ENCODE results near the gene COPS4.
A peak's percentile ranks its signal among the peaks of the same experiment; 100 is the strongest.
"Not testable (repeated sequence)": the region's sequence is repeated elsewhere in the genome, so short reads cannot be mapped to it uniquely, and the experiment has no call there.

The COPS4 gene

GRCh38 chr4:83024233-83024632 is 10.8 kb upstream of the COPS4 start:
- DNase-seq, result no peak

- DNase-seq, result no peak
These were observed 9.4 kb upstream of the COPS4 start for GRCh38 chr4:83025563-83025962.

DNA sequence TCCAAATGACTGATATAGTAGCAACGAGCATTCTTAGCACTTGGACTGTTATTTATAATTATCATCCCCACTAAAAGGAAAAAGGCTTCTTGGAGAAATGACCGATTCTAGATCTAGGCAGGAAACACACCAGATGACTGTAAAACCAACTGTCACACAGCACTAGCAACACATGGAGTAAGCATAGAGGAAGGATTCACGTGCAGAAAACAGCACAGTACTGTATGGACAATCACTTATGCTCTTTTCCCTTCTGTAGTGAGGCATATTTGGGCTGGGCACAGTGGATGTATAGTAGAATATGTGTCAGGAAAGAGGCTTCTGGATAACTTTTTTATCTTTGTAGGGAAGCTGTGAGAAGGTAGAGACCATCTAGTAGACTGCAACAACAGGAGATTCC is 6.0 kb upstream of the COPS4 start:
- DNase-seq, result no peak

DNA sequence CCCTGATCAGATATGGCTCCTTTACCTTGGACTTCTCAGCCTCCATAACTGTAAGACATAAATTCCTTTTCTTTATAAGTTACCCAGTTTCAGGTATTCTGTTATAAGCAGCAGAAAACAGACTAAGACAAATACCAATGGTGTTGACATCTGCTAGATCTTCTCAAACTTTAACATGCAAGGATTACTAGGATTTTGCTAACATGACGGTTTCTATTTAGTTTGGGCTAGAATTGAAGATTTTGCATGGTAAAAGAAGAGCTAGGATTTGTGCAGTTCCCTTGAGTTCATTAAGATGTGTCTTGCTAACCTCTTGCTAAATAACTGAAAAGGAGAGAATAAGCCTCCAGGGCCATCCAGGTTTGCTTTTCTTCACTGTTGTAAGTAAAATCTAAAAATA is 5.3 kb upstream of the COPS4 start:
- no peak for DNase-seq

GRCh38 chr4:83036991-83037665 is 2.1 kb downstream of the COPS4 start:
- DNase-seq, result no peak

GRCh38 chr4:83040269-83040668 is 5.3 kb downstream of the COPS4 start:
- DNase-seq, result no peak

- DNase-seq, result not testable (repeated sequence)
These were observed 8.2 kb downstream of the COPS4 start for GRCh38 chr4:83043157-83043556.

DNA sequence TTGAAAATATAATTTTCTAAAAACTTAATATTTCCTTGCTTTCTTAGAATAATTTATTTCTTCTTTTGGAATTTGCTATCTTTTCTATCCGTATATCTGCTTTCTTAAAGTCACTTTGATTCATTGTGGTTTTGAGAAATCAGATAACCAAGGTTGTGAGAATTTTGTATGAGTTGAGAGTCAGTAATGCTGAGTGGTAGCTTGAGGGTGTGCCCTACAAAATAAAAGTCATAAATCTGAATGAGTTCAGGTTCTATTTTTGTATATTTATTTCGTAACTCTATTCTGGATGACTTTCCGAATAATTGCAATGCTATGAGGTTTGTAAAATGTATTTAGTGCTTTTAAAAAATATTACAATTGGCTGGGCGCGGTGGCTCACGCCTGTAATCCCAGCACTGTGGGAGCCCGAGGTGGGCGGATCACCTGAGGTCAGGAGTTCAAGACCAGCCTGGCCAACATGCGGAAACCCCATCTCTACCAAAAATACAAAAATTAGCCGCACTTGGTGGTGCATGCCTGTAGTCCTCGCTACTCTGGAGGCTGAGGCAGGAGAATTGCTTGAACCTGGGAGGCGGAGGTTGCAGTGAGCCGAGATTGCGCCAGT is 8.9 kb downstream of the COPS4 start:
- DNase-seq, result no peak

DNA sequence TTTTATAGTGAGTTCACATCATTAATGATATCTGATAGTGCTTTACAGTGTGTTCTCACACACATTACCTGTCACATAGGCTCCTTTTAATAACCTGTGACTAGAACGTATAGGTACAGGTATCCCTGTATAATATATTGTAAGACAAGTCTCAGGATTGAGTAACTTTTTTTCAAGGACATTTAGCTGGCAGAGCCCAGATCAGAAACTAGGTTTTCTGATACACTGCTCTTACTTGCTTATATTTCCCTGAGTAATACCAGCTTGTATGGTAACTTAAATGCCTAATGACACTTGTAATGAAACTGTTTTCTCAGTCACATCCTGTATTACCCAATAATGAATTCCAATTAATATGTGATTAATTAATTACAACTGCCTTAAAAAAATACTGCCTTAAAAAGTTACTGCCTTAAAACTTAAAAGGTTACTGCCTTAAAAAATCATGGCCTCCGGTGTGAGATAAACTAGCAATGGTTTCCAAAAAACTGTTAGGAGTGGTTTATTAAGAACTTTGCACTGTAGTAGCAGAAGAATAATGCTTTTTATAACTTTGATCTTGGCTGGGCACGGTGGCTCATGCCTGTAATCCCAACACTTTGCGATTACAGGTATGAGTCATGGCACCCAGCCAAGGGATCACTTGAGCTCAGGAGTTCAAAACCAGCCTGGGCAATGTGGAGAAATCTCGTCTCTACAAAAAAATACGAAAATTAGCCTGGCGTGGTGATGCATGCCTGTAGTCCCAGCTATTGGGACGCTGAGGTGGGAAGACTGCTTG is 11.9 kb downstream of the COPS4 start:
- no peak for DNase-seq

- not testable (repeated sequence) for DNase-seq
These were observed 13.8 kb downstream of the COPS4 start for GRCh38 chr4:83048781-83049180.

- no peak for DNase-seq
These were observed 19.9 kb downstream of the COPS4 start for GRCh38 chr4:83054928-83055327.

DNA sequence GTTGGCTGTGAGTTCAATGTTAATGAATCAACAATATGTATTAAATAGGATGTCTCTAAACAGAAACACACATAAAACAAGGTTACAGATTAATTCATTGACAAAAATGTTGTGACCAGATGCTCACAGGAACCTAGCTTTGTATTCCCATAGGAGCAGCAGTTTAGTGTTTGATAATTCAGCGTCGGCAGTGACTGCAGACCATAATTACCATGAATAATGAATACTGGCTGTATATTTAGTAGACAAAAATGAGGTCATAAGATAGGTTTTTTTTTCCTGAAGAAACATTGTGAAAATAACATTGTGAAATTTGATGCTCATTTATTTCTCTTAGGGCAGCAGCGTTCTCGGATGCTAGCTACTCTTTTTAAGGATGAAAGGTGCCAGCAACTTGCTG is 27.8 kb downstream of the COPS4 start:
- DNase-seq, result peak in 1 of 2 experiments; percentile 72

DNA sequence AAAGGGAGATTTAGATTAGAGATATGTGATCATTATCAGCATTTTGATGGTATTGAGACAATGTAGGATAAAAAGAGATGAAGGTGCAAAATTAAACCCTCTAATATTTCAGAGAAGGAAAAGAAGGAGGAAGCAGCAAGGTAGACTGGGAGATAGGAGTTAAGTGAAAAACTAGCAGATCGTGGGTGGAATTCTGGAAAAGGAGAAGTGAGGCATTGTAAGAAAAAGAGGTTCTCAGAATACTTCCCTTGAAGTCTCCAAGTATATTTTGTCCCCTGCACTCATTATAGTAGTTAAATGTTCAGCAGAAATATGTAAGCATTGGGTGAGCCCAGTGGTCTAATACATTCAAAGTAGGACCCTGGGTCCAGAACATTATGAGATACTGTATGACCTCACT is 30.3 kb downstream of the COPS4 start:
- DNase-seq, result no peak

DNA sequence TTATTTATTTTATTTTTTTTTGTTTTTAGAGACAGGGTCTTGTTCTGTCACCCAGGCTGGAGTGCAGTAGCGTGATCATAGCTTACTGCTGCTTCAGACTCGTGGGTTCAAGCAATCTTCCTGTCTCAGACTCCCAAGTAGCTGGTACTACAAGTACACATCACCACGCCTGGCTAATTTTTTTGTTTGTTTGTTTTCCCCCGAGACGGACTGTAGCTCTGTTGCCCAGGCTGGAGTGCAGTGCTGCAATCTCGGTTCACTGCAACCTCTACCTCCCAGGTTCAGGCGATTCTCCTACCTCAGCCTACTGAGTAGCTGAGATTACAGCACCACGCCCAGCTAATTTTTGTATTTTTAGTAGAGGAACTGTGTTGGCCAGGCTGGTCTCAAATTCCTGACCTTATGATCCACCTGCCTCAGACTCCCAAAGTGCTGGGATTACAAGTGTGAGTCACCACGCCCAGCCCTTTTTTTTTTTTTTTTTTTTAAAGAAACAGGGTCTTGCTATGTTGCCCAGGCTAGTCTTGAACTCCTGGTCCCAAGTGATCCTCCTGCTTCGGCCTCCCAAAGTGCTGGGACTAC is 32.2 kb downstream of the COPS4 start:
- no peak for DNase-seq

DNA sequence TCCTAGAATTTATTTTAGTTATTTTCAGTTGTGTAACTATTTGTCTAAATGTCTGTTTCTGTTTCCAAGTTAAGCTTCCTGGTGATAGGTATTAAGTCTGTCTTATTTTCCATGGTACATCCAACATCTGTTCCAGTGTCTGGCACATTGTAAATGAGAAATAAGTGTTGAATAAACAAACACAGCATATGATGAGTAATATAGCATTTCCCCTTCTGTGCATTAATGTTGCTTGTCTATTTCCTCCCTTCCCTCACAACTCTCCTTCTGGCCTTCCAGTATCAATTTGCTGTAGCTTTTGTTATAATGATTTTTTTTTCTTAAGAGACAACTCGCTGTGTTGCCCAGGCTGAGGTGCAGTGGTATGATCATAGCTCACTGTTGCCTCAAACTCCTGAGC is 36.1 kb downstream of the COPS4 start:
- no peak for DNase-seq

DNA sequence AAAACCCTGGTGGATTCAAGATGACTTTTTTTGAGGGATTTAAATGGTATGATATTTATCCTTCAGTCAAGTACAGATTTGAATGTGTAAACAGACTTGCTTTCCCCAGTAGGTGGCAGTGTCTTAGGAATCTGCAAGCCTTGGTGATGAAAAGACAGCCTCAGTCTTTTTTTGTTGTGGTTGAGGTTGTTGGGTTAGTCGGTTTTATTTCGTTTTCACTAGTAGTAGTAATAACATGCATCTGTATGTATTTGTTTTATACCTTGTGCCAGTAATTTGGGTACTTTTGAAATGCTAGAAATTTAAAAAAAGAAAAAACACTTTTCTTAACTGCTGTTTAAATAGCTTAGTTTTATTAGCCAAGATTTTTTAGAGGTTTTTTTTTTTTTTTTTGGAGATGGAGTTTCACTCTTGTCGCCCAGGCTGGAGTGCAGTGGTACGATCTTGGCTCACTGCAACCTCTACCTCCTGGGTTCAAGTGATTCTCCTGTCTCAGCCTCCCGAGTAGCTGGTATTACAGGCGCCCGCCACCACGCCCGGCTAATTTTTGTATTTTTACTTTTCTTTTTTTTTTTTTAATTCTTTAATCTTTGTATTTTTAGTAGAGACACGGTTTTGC is 39.2 kb downstream of the COPS4 start:
- DNase-seq, result peak; percentile 13 to 55

GRCh38 chr4:83074783-83075182 is 39.8 kb downstream of the COPS4 start:
- not testable (repeated sequence) for DNase-seq

DNA sequence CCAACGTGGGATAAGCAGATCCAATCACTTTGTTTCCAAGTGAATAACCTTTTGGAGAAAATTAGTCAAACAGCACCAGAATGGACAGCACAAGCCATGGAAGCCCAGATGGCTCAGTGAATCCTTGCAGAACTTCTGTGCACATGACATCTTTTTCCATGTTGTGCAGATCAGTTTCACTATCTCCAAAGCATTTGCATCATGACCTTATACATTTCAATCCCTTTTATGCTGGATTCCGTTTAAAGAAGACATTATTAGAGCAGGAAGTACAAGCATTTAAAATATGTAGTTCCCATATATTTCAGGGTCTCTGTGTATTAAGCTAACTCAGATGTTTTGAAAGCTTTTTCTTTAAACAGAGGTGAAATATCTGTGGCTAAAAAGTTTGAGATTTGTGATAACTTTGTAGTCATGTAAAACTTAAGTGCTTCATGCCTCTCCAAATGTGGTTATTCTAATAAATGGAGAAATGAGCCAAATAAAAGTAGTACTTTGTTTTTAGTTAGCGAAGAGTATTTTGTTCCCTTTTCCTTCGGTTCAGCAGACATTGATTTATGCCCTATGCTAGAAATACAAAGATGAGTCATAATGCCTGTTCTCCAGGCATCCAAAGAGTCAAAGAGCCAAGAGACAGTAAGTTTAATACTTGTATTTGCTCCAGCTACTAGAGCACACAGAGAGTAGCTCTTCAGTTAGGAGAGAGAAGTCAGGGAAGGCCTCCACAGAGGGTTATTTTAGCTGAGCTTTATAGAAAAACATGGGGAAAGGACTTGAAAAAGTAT is 40.5 kb downstream of the COPS4 start:
- DNase-seq, result no peak

DNA sequence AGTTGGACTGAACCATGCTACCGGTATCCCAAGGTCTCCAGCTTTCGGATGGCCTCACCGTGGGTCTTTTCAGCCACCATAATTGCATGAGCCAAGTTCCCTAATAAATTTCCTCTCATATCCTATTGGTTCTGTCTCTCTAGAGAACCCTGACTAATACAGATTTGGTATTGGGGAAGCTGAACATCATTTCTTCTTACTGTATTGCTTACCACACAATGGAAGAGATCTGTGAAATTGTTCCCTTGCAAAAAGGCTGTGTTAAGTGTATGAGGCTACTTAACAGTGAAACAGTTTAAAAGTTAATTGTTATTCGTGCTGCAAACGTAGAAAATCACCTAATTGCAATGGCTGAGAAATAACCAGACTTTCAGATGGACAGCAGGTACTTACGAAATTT is 45.6 kb downstream of the COPS4 start:
- no peak for DNase-seq

GRCh38 chr4:83082777-83083176 is 47.8 kb downstream of the COPS4 start:
- DNase-seq, result no peak

DNA sequence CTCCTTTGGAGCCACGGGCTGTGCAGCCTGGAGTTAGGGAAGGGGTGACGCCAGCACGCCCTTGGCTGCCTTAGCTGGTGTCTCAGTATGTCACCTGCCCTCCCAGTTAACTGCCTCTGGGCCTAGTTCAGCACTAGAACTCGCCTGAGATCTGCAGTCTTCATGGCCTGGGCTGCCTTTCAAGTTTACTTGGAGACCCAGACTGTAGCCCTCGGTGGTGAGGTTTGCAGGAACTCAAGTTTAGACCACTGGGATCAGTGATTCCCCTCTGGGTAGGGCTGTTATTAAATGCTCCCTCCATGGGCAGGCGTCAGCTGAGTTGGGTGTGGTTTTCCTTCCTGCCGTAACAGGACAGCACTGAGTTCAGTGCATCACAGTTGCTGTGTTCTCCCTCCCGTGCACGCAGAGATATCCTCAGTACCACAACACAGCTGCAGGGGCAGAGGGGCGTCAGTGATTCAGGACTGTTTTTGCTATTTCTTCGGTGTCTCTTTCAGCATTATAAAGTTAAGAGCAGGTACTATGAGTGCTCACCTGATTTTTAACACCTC is 49.0 kb downstream of the COPS4 start:
- DNase-seq, result no peak

- not testable (repeated sequence) for DNase-seq
These were observed 50.0 kb downstream of the COPS4 start for GRCh38 chr4:83084956-83085355.

Measured in NCI-H2081 (cell line).